ENCODE data around the gene STK10. TPM values are rescaled to one million over a fixed set of nuclear protein-coding genes. Genes with fewer than 3 reads are reported as not detected.

Gene STK10
- total RNA-seq, 1 experiment from 2014 or later: 14.5 TPM

DNA sequence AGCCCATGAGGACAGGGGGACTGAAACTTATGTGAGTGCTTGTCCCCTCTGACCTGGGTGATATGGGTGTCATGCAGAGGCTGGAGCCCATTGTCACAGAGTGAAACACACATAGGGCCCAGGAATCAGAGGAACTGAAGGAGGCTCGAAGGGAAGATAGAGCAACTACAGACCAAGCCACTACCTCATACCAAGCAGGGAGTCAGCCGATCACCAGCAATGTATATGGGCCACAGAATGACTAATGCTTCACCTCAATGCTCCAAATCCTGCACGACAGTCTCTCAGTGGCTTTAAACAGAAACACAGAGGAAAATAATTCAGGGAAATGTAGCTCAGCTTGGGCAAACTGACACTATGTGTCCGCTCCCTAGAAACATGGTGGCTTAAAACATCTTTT is 172.7 kb downstream of the STK10 start:
- Histone ChIP-seq H3K36me3 (no peaks in the 10 kb centered on the region), H3K27ac (no peak overlapping the region), H3K4me1 (no peaks in the 10 kb centered on the region), H3K4me3 (no peak overlapping the region), H3K27me3 (no peaks in the 10 kb centered on the region), H3K9me3 (replicated peaks) (no peaks in the 10 kb centered on the region)
- no peak for DNase-seq

GRCh38 chr5:172010278-172010677 is 177.7 kb downstream of the STK10 start:
- H3K36me3 ChIP-seq: no peaks in the 10 kb centered on the region
- H3K9me3 ChIP-seq (replicated peaks): no peaks in the 10 kb centered on the region
- 0 out of 2 replicates have a peak, but pooled peaks cover 3% of the 10 kb centered on the region for H3K4me1 ChIP-seq
- H3K27ac ChIP-seq: no peak overlapping the region
- DNase-seq: peak in 1 of 2 experiments; percentile 40
- H3K27me3 ChIP-seq: no peaks in the 10 kb centered on the region
- H3K4me3 ChIP-seq: no peak overlapping the region

GRCh38 chr5:172009536-172010270 is 178.3 kb downstream of the STK10 start:
- H3K36me3 ChIP-seq: no peaks in the 10 kb centered on the region
- no peaks in the 10 kb centered on the region for H3K9me3 ChIP-seq (replicated peaks)
- no peaks in the 10 kb centered on the region for H3K27me3 ChIP-seq
- H3K4me3 ChIP-seq: no peak overlapping the region
- no peak overlapping the region for H3K27ac ChIP-seq
- no peak for DNase-seq
- H3K4me1 ChIP-seq: 0 out of 2 replicates have a peak, but pooled peaks cover 3% of the 10 kb centered on the region

- Histone ChIP-seq H3K4me3 (no peak overlapping the region), H3K4me1 (peaks cover 6% of the 10 kb centered on the region; the same call in 1 of the 2 replicates), H3K27me3 (no peaks in the 10 kb centered on the region), H3K9me3 (replicated peaks) (no peaks in the 10 kb centered on the region), H3K36me3 (no peaks in the 10 kb centered on the region), H3K27ac (no peak overlapping the region)
- no peak for DNase-seq
Observed at GRCh38 chr5:172008689-172009141, 179.3 kb downstream of the STK10 start.

- Histone ChIP-seq H3K36me3 (no peaks in the 10 kb centered on the region), H3K4me1 (peaks cover 6% of the 10 kb centered on the region; the same call in 1 of the 2 replicates), H3K9me3 (replicated peaks) (no peaks in the 10 kb centered on the region), H3K27me3 (no peaks in the 10 kb centered on the region), H3K27ac (no peak overlapping the region), H3K4me3 (no peak overlapping the region)
- no peak for DNase-seq
Observed at GRCh38 chr5:172008111-172008455, 179.9 kb downstream of the STK10 start.

- no peaks in the 10 kb centered on the region for H3K27me3 ChIP-seq
- peak overlapping the region; percentile 96 for H3K4me3 ChIP-seq
- H3K4me1 ChIP-seq: peaks cover 6% of the 10 kb centered on the region; the same call in 1 of the 2 replicates
- peak in 1 of 2 experiments; percentile 42 for DNase-seq
- no peaks in the 10 kb centered on the region for H3K9me3 ChIP-seq (replicated peaks)
- no peaks in the 10 kb centered on the region for H3K36me3 ChIP-seq
- peak overlapping the region; percentile 91 for H3K27ac ChIP-seq
Observed at GRCh38 chr5:172007175-172008110, 180.6 kb downstream of the STK10 start.

GRCh38 chr5:172006321-172007174 is 181.5 kb downstream of the STK10 start, which contains the start of gene FBXW11:
TSS of gene FBXW11 (minus strand) at chr5:172006638. CDS start at chr5:172006502, 136 bp downstream.
- H3K4me1 ChIP-seq: peaks cover 6% of the 10 kb centered on the region; the same call in 1 of the 2 replicates
- H3K36me3 ChIP-seq: no peaks in the 10 kb centered on the region
- H3K27me3 ChIP-seq: no peaks in the 10 kb centered on the region
- peak within 1 kb of the TSS; percentile 96 for H3K4me3 ChIP-seq
- DNase-seq: peak; percentile 98
- H3K27ac ChIP-seq: peak within 1 kb of the TSS; percentile 91
- H3K9me3 ChIP-seq (replicated peaks): no peaks in the 10 kb centered on the region

GRCh38 chr5:172005708-172006320 is 182.2 kb downstream of the STK10 start:
- H3K27me3 ChIP-seq: no peaks in the 10 kb centered on the region
- peak overlapping the region; percentile 91 for H3K27ac ChIP-seq
- no peaks in the 10 kb centered on the region for H3K9me3 ChIP-seq (replicated peaks)
- H3K4me3 ChIP-seq: peak overlapping the region; percentile 96
- peaks cover 6% of the 10 kb centered on the region; the same call in 1 of the 2 replicates for H3K4me1 ChIP-seq
- peak; percentile 47 to 55 for DNase-seq
- no peaks in the 10 kb centered on the region; the same call in none of the 2 replicates for H3K36me3 ChIP-seq

DNA sequence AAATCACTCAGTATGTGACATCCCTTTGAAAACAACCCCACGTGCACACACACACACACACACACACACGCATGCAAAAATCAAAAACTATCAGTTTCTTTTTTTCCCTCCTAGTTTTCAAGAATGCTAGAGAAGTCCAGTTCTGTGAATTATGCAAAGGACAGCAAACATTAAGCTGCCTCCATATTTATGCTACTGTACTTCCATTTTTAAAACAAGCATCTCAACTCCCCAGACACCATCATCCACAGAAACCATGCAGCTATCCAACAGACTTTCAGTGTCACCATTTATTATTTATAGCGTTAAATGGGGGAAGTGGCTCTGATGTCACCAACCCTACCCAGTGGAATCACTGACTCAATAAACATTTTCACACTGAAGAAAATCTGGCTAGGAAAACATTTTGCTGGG is 183.2 kb downstream of the STK10 start:
- peak overlapping the region; percentile 91; the same call in 1 of the 2 replicates for H3K27ac ChIP-seq
- H3K9me3 ChIP-seq (replicated peaks): no peaks in the 10 kb centered on the region

DNA sequence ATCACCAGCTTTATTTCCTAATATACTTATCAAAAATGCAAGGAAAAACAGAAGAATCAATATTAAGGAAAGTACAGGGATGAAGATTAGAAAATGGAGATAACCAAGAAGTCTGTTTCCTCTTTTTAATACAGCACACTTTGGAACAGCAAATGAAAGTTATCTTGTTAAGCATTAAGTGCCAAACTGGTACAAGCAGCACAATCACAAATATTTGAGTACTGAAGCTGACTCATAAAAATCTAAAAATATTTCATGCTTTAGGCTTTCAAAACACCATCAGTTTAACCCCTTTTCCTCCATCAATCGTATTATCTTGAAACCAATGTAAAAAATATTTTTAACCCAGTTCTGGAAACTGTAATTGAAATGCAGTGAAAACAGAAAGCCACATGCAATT is 184.3 kb downstream of the STK10 start:
- Histone ChIP-seq H3K9me3 (replicated peaks) (no peaks in the 10 kb centered on the region), H3K36me3 (no peaks in the 10 kb centered on the region; the same call in none of the 2 replicates), H3K4me1 (peaks cover 6% of the 10 kb centered on the region; the same call in 1 of the 2 replicates), H3K27me3 (no peaks in the 10 kb centered on the region), H3K27ac (no peak overlapping the region), H3K4me3 (no peak overlapping the region)
- DNase-seq: no peak

More for the DNA sequence above, 183.2 kb downstream of the STK10 start:
- DNase-seq: peak in 1 of 2 experiments; percentile 17
- Histone ChIP-seq H3K36me3 (no peaks in the 10 kb centered on the region; the same call in none of the 2 replicates), H3K4me1 (peaks cover 6% of the 10 kb centered on the region; the same call in 1 of the 2 replicates), H3K27me3 (no peaks in the 10 kb centered on the region), H3K4me3 (peak overlapping the region; percentile 96)

DNA sequence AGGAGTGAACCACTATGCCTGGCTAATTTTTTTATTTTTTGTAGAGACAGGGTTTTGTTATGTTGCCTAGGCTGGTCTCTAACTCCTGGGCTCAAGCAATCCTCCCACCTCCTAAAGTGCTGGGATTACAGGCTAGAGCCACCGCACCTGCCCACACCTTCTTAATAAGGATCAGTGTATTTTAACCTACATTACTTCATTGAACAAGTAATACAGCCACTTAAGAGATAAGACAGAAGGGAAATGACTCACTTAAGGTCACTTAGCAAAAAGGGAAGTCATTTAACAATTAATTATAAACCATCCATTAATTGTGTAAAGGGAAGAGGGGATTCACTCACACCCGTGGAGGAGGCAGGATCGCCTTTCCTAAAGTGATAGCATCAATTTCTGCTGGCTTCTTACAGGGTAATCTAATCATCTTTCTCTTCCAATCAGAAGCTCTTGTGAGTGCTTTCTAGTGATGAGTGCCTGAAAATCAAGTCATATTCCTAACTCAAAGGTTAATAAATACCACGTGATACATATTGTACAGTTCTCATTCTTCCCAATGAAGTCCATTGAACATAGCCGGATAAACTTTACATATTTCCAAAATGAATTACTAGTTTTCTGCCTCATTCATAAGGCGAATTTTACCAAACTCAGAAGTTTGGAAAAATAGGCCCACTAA is 185.0 kb downstream of the STK10 start:
- Histone ChIP-seq H3K9me3 (replicated peaks) (no peaks in the 10 kb centered on the region), H3K27ac (no peak overlapping the region), H3K27me3 (no peaks in the 10 kb centered on the region), H3K4me1 (peaks cover 6% of the 10 kb centered on the region; the same call in 1 of the 2 replicates), H3K36me3 (no peaks in the 10 kb centered on the region; the same call in none of the 2 replicates), H3K4me3 (no peak overlapping the region)
- DNase-seq: no peak

DNA sequence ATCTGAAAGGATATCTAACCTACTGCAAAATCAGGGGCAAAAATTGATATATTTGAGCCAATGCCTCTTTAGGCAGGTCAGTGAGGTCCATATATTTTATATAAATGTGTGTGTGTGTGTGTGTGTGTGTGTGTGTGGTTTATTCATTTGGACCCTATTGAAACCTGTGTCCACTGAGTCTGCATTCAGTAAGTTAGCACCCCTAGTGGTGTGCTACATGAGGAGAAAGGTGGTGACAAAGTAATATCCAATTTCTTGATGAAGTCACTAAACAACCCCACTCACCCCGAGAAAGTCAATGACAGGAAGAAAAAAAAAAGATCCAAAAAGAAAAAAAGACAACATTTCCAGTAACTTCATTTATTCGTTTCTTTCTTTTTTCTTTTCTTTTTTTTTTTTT is 185.7 kb downstream of the STK10 start:
- peak in 1 of 2 experiments; percentile 20 for DNase-seq
- H3K27ac ChIP-seq: no peak overlapping the region
- H3K4me1 ChIP-seq: peaks cover 4% of the 10 kb centered on the region; the same call in 1 of the 2 replicates
- H3K27me3 ChIP-seq: no peaks in the 10 kb centered on the region
- no peaks in the 10 kb centered on the region; the same call in none of the 2 replicates for H3K36me3 ChIP-seq
- no peak overlapping the region for H3K4me3 ChIP-seq
- no peaks in the 10 kb centered on the region for H3K9me3 ChIP-seq (replicated peaks)

- Histone ChIP-seq H3K9me3 (replicated peaks) (no peaks in the 10 kb centered on the region), H3K27me3 (no peaks in the 10 kb centered on the region), H3K4me1 (peaks cover 4% of the 10 kb centered on the region; the same call in 1 of the 2 replicates), H3K36me3 (peaks cover 7% of the 10 kb centered on the region), H3K27ac (no peak overlapping the region), H3K4me3 (no peak overlapping the region)
- DNase-seq: no peak
Observed at GRCh38 chr5:171999877-172000276, 188.1 kb downstream of the STK10 start.

All from SJCRH30 (cell line).